Nephron progenitor cell (in vitro differentiated cells): ENCODE data around the gene RYR3.

Source experiments
- DNase-seq: peaks from one replicate; pipeline ENCODE4 v3.0.0; 2021
- H3K27ac Mint-ChIP-seq: 2 replicates; pipeline ENCODE4 v1.8.0; 2021; ENCODE audit warnings: mild to moderate bottlenecking, moderate library complexity, mixed read lengths
- H3K27me3 Mint-ChIP-seq: 2 replicates; pipeline ENCODE4 v1.8.0; 2021; ENCODE audit warnings: mild to moderate bottlenecking, low read depth, mixed read lengths; ENCODE audit not compliant: poor library complexity
- H3K36me3 Mint-ChIP-seq: 2 replicates; pipeline ENCODE4 v1.8.0; 2021; ENCODE audit warnings: low read depth, mixed read lengths
- H3K4me1 Mint-ChIP-seq: 2 replicates; pipeline ENCODE4 v1.8.0; 2021; ENCODE audit warnings: mixed read lengths
- H3K4me3 Mint-ChIP-seq: 2 replicates; pipeline ENCODE4 v1.8.0; 2021; ENCODE audit warnings: mild to moderate bottlenecking, moderate library complexity, mixed read lengths
- H3K9me3 Mint-ChIP-seq: 2 replicates; pipeline ENCODE4 v1.8.0; 2021; ENCODE audit warnings: mild to moderate bottlenecking, moderate library complexity, mixed read lengths
- TF ChIP-seq, protein P1 (sequence below): fragments of 200-600 bp; sonication (generic); IDR thresholded peaks from 2 replicates; pipeline ENCODE4 v1.5.0; 2021; ENCODE audit warnings: antibody characterized with exemption

Gene RYR3

DNA sequence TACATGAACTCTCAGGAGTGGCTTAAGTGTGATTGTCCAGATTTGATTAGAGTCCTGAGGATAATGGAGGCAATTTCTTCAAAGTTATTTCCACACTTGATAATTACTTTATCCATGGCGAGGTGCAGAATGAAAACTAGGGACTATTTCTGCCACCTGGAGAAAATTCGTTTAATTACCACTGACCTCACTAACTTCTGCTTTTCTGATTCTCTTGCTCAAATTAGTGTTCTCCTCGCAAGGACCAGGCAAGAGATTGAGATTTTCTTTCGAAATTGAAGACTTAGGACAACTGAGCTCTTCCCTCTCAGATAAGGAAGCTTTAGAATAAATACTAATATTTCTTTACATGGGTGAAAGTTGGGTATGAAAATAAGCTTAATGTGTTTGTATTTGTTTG is 135.2 kb downstream of the RYR3 start:
- no peak for DNase-seq
- H3K9me3 Mint-ChIP-seq = no peaks in the 10 kb centered on the region
- no peak overlapping the region for H3K27ac Mint-ChIP-seq
- peaks cover 41% of the 10 kb centered on the region for H3K4me1 Mint-ChIP-seq
- TF ChIP-seq, protein P1, sequence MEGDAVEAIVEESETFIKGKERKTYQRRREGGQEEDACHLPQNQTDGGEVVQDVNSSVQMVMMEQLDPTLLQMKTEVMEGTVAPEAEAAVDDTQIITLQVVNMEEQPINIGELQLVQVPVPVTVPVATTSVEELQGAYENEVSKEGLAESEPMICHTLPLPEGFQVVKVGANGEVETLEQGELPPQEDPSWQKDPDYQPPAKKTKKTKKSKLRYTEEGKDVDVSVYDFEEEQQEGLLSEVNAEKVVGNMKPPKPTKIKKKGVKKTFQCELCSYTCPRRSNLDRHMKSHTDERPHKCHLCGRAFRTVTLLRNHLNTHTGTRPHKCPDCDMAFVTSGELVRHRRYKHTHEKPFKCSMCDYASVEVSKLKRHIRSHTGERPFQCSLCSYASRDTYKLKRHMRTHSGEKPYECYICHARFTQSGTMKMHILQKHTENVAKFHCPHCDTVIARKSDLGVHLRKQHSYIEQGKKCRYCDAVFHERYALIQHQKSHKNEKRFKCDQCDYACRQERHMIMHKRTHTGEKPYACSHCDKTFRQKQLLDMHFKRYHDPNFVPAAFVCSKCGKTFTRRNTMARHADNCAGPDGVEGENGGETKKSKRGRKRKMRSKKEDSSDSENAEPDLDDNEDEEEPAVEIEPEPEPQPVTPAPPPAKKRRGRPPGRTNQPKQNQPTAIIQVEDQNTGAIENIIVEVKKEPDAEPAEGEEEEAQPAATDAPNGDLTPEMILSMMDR = no peak
- peaks cover 3% of the 10 kb centered on the region for H3K27me3 Mint-ChIP-seq
- no peaks in the 10 kb centered on the region for H3K36me3 Mint-ChIP-seq
- H3K4me3 Mint-ChIP-seq = no peak overlapping the region

DNA sequence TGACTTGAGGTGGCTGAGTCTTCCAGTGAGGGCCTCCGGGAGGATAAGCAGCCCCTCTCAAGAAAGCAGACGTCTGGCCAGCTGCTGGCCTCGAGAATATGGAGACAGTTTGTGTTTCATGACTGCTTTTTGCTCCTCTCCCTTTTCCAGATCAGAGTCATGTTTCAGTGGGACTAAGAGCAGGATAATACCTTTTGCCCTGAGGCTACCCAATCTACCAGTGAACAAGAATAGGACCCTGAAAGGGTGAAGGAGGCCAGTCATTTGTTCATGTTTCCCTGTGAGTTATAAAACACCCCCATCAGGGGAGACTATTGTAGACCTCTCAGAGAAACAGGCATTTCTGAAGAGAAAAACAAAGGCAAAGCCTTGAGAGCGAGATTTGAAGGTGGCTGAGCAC is 137.4 kb downstream of the RYR3 start:
- DNase-seq = no peak
- TF ChIP-seq, protein P1 = no peak
- Mint-ChIP-seq H3K36me3 (no peaks in the 10 kb centered on the region), H3K9me3 (no peaks in the 10 kb centered on the region), H3K27ac (peak overlapping the region; percentile 85), H3K27me3 (peaks cover 3% of the 10 kb centered on the region), H3K4me1 (peaks cover 44% of the 10 kb centered on the region), H3K4me3 (peak overlapping the region; percentile 53)

DNA sequence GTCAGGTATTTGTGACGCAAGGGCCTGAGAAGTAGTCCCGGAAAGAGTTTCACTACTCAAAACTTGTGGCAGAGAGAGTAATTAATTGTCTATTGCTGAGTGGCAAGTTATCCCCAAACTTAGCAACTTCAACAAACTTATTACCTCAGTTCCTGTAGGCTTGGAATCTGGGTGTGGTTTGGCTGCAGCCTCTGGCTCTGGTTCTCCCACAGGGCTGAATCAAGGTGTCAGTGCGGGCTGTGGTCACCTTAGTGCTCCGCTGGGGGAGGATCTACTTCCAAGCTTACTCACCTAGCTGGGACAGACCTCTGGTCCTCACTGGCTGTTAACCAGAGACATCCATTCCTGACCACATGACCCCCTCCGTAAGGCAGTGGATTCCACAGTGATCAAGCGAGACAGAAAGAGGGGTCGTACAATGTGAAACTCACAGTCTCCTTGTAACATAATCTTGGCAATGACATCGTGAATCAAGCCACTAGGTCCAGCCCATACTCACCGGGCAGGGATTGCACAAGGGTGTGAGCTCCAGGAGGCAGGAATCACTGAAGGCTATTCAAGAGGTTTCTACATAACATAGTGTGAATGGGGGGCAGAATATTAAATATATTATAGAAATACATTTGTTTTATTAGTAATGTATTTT is 138.3 kb downstream of the RYR3 start:
- peak; percentile 22 for DNase-seq
- peak overlapping the region; percentile 85 for H3K27ac Mint-ChIP-seq
- no peaks in the 10 kb centered on the region for H3K9me3 Mint-ChIP-seq

DNA sequence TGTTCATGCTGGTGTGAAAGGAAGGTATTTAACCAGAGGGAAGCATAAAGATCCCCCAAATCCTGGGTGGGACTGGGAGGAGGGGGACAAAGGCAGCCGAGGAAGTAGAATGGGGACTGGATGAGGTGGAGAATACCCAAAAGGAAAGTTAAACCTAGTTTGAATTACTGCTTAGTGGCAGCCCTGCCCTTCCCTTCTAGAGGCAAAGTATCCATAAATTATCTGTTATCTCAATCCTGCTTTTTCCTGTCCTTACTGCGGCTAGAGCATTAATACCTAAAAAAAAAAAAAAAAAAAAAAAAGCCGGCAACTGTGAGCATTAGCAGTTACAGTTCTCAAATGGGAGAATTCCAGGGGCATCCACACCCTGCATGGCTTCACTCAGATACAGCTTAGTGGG is 139.0 kb downstream of the RYR3 start:
- no peak for DNase-seq
- no peaks in the 10 kb centered on the region for H3K36me3 Mint-ChIP-seq
- TF ChIP-seq, protein P1 = no peak
- H3K27me3 Mint-ChIP-seq = peaks cover 3% of the 10 kb centered on the region
- H3K9me3 Mint-ChIP-seq = no peaks in the 10 kb centered on the region
- peaks cover 44% of the 10 kb centered on the region for H3K4me1 Mint-ChIP-seq
- no peak overlapping the region for H3K4me3 Mint-ChIP-seq
- no peak overlapping the region for H3K27ac Mint-ChIP-seq

More for the DNA sequence above, 138.3 kb downstream of the RYR3 start:
- Mint-ChIP-seq H3K27me3 (no peaks in the 10 kb centered on the region), H3K36me3 (no peaks in the 10 kb centered on the region), H3K4me3 (peak overlapping the region; percentile 55), H3K4me1 (peaks cover 44% of the 10 kb centered on the region)
- TF ChIP-seq, protein P1 = no peak

DNA sequence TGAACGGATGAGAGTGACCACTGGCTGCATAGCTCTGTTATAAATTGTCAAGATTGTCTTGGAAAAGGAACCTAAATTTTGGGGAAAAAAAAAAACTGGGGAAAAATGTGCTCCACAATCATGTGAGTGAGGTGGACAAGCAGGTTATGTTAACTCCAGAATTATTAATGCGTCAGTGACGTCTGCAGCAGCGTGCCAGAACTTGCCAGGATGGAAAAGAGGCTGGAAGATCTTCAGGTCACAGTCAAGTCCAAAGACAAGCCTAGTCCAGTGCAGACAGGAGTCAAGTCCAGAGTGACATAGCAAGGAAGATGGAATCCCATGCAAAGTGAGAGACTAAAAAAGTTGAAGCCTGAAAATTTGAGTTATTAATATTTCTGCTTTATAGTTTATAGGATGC is 140.6 kb downstream of the RYR3 start:
- Mint-ChIP-seq H3K36me3 (no peaks in the 10 kb centered on the region), H3K4me3 (no peak overlapping the region), H3K9me3 (no peaks in the 10 kb centered on the region), H3K27me3 (peaks cover 8% of the 10 kb centered on the region), H3K4me1 (peaks cover 44% of the 10 kb centered on the region), H3K27ac (no peak overlapping the region)
- DNase-seq = no peak
- TF ChIP-seq, protein P1 = no peak

DNA sequence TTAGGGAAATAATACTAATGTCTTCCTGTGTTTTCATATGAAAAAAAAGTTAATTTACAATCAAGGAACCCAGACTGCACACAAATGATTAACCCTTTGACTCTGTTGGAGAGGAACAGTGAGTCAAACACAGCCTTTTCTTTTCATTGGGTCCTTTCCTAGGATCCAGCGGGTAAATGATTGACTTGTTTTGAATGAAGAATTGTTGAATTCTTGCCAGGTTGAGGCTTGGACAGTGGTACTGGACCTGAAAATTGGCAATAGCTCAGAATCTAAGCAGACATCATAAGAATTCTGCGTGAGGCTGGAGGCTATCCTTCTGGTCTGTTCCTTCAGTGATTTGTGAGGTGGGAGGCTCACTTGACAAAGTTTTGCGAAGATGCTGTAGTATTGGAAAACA is 143.0 kb downstream of the RYR3 start:
- Mint-ChIP-seq H3K36me3 (no peaks in the 10 kb centered on the region), H3K4me1 (peaks cover 26% of the 10 kb centered on the region), H3K4me3 (no peak overlapping the region), H3K27me3 (peaks cover 8% of the 10 kb centered on the region), H3K9me3 (no peaks in the 10 kb centered on the region), H3K27ac (no peak overlapping the region)
- DNase-seq = no peak
- TF ChIP-seq, protein P1 = no peak
